NB4 (cell line): Measurements from ENCODE around the gene SLC9B1.
A peak's percentile ranks its signal among the peaks of the same experiment; 100 is the strongest.
"Not testable (repeated sequence)": the region's sequence is repeated elsewhere in the genome, so short reads cannot be mapped to it uniquely, and the experiment has no call there.

Experiments used
- DNase-seq: peaks from one replicate; pipeline ENCODE4 v3.0.0; 2010; ENCODE audit warnings: low read depth
- H3K4me3 ChIP-seq: one replicate; pipeline ENCODE4 v1.5.1; 2011; ENCODE audit warnings: mild to moderate bottlenecking, low read depth, low read length, moderate library complexity
- MYC ChIP-seq: IDR thresholded peaks from 2 replicates; pipeline ENCODE4 v1.6.1; 2011; ENCODE audit warnings: low read depth, low read length
- POLR2A ChIP-seq: IDR thresholded peaks from 2 replicates; pipeline ENCODE4 v1.6.1; 2011; ENCODE audit warnings: mild to moderate bottlenecking; ENCODE audit not compliant: insufficient read length; ENCODE audit errors: extremely low read depth
- TF ChIP-seq, protein P1 (sequence below): IDR thresholded peaks from 2 replicates; pipeline ENCODE4 v1.6.1; 2011; ENCODE audit warnings: low read depth, low read length
- TF ChIP-seq, protein P2 (sequence below): IDR thresholded peaks from one replicate; pipeline ENCODE4 v1.5.1; 2012; ENCODE audit warnings: low read depth, low read length

The SLC9B1 gene

DNA sequence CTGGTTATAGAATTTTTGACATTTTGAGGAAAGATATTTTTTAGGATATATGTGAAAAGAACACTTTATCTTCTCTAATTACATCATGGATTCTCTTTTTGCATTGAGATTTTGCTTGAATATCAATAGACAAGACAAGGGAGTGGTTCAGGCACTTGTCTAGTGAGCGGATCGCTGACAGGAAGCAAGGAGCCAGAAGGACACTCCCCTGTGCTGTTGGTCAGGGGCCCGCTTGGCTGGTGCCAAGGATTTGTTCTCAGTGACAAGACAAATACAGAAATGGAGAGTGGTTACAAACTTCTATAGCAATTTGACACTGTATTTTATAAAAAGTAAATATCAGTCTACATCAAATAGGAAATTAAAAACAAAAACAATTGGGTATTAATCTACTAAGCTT, 60.0 kb downstream of the SLC9B1 start:
- no peak for TF ChIP-seq POLR2A
- TF ChIP-seq MYC: no peak
- TF ChIP-seq, protein P1, sequence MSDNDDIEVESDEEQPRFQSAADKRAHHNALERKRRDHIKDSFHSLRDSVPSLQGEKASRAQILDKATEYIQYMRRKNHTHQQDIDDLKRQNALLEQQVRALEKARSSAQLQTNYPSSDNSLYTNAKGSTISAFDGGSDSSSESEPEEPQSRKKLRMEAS: no peak
- TF ChIP-seq, protein P2, sequence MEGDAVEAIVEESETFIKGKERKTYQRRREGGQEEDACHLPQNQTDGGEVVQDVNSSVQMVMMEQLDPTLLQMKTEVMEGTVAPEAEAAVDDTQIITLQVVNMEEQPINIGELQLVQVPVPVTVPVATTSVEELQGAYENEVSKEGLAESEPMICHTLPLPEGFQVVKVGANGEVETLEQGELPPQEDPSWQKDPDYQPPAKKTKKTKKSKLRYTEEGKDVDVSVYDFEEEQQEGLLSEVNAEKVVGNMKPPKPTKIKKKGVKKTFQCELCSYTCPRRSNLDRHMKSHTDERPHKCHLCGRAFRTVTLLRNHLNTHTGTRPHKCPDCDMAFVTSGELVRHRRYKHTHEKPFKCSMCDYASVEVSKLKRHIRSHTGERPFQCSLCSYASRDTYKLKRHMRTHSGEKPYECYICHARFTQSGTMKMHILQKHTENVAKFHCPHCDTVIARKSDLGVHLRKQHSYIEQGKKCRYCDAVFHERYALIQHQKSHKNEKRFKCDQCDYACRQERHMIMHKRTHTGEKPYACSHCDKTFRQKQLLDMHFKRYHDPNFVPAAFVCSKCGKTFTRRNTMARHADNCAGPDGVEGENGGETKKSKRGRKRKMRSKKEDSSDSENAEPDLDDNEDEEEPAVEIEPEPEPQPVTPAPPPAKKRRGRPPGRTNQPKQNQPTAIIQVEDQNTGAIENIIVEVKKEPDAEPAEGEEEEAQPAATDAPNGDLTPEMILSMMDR: no peak
- no peak overlapping the region for H3K4me3 ChIP-seq
- peak; percentile 1 for DNase-seq

- TF ChIP-seq MYC (no peak), POLR2A (no peak)
- TF ChIP-seq, protein P2: no peak
- TF ChIP-seq, protein P1: no peak
- no peak for DNase-seq
- no peak overlapping the region for H3K4me3 ChIP-seq
Measured at GRCh38 chr4:102945066-102945465, 74.4 kb downstream of the SLC9B1 start.

DNA sequence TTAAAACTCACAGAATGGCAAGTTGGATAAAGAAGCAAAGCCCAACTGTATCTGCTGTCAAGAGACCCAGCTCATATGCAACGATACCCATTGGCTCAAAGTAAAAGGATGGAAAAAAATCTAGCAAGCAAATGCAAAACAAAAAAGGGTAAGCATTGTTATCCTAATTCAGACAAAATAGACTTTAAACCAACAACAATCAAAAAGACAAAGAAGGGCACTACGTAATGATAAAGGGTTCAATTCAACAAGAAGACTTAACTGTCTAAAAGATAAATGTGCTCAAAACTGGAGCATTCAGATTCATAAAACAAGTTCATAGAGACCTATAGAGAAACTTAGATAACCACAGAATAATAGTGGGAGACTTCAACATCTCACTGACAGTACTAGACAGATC, 81.4 kb downstream of the SLC9B1 start:
- H3K4me3 ChIP-seq, DNase-seq: not testable (repeated sequence)

GRCh38 chr4:102935716-102936115, 83.8 kb downstream of the SLC9B1 start:
- TF ChIP-seq MYC: no peak
- TF ChIP-seq, protein P2: no peak
- H3K4me3 ChIP-seq: no peak overlapping the region
- DNase-seq: no peak

DNA sequence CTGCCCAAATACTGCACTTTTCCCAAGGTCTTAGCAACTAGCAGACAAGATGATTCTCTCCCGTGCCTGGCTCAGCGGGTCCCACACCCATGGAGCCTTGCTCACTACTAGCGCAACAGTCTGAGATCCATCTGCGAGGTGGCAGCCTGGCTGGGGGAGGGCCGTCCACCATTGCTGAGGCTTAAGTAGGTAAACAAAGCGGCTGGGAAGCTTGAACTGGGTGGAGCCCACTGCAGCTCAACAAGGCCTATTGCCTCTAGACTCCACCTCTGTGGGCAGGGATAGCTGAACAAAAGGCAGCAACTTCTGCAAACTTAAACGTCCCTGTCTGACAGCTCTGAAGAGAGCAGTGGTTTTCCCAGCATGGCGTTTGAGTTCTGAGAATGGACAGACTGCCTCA, 99.8 kb downstream of the SLC9B1 start:
- not testable (repeated sequence) for DNase-seq

GRCh38 chr4:102918859-102919258, 100.6 kb downstream of the SLC9B1 start:
- no peak for DNase-seq

More for the DNA sequence above, 99.8 kb downstream of the SLC9B1 start:
- H3K4me3 ChIP-seq: not testable (repeated sequence)

GRCh38 chr4:102901804-102902203, 117.7 kb downstream of the SLC9B1 start:
- TF ChIP-seq MYC: no peak
- TF ChIP-seq, protein P1: no peak
- TF ChIP-seq, protein P2: no peak
- TF ChIP-seq POLR2A: no peak
- no peak overlapping the region for H3K4me3 ChIP-seq
- no peak for DNase-seq

More at GRCh38 chr4:102918859-102919258, 100.6 kb downstream of the SLC9B1 start:
- TF ChIP-seq MYC (no peak), POLR2A (no peak)
- TF ChIP-seq, protein P1: no peak
- TF ChIP-seq, protein P2: no peak
- H3K4me3 ChIP-seq: no peak overlapping the region

DNA sequence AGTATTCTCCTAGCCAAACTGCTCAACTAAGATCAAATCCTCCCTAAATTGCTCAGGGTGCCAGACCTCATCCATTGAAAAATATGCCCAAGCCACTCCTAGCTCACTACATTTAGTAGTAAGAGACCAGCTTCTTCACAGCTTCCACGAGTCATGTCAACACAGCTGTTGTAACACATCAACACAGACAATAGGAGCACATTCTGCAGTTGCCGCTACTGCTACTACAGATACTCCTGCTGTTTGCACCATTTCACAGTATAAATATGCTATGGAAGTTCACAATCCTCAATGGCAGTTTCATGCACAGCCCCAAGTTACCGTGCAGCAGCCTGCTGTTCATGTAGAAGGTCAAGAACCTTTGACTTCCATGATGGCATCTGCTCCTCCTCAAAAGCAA, 121.9 kb downstream of the SLC9B1 start:
- not testable (repeated sequence) for H3K4me3 ChIP-seq, DNase-seq

DNA sequence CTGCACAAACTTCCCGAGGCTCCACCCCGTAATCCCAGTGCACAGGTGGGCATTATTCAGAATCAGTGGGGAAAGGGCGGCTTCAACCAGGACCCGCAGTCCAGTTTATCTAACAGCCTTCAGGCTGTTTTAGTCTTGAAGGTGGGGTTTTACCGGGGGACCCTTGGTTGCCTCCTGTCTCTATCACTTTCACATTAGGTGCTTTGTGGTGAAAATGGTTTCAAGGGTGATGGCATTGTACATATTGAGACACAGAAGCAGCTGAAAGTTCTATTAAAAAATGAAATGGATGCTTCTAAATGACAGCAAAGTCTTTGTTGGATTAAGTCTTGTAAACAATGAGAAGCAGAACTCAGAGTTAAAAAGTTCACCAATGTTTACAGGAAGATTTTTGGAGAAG, 123.0 kb downstream of the SLC9B1 start:
- not testable (repeated sequence) for H3K4me3 ChIP-seq, DNase-seq

GRCh38 chr4:102889866-102890265, 129.6 kb downstream of the SLC9B1 start:
- not testable (repeated sequence) for H3K4me3 ChIP-seq, DNase-seq

GRCh38 chr4:102888570-102888969, 130.9 kb downstream of the SLC9B1 start:
- not testable (repeated sequence) for H3K4me3 ChIP-seq

More at GRCh38 chr4:102888570-102888969, 130.9 kb downstream of the SLC9B1 start:
- DNase-seq: not testable (repeated sequence)
